Measurements from ENCODE around the gene TSC22D3.
"Not testable (repeated sequence)": the region's sequence is repeated elsewhere in the genome, so short reads cannot be mapped to it uniquely, and the experiment has no call there.

The TSC22D3 gene

DNA sequence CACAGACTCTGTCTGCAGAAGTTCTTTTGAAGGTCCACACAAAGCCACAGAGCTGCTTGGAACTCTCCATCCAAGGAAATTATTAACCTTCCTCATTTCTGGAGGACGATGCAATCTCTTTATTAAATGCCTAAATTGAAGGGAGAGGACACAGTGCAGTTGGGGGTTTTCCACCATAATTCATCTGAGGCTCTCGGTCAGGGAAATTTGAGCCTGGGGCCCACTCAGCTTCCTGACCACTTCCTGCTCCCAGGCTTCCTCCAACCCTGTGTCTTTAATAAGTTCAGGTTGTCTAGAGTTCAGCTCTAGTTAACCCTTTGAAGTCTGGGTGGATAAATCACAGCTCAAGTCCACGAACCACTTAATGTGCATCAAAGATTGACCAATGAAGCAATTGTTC is 88.8 kb downstream of the TSC22D3 start:
- H3K4me3 ChIP-seq (ENCODE audit: low read depth, low read length) = no peak overlapping the region
- no peak for DNase-seq (ENCODE audit: low read depth)
- in situ Hi-C loops (cut with HindIII; ENCODE audit: low sequenced_read_pairs) = no loop called here
- TF ChIP-seq, protein P1, sequence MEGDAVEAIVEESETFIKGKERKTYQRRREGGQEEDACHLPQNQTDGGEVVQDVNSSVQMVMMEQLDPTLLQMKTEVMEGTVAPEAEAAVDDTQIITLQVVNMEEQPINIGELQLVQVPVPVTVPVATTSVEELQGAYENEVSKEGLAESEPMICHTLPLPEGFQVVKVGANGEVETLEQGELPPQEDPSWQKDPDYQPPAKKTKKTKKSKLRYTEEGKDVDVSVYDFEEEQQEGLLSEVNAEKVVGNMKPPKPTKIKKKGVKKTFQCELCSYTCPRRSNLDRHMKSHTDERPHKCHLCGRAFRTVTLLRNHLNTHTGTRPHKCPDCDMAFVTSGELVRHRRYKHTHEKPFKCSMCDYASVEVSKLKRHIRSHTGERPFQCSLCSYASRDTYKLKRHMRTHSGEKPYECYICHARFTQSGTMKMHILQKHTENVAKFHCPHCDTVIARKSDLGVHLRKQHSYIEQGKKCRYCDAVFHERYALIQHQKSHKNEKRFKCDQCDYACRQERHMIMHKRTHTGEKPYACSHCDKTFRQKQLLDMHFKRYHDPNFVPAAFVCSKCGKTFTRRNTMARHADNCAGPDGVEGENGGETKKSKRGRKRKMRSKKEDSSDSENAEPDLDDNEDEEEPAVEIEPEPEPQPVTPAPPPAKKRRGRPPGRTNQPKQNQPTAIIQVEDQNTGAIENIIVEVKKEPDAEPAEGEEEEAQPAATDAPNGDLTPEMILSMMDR (IDR thresholded peaks at IDR 0.05; ENCODE audit: low read depth, low read length, missing control alignments) = no peak

DNA sequence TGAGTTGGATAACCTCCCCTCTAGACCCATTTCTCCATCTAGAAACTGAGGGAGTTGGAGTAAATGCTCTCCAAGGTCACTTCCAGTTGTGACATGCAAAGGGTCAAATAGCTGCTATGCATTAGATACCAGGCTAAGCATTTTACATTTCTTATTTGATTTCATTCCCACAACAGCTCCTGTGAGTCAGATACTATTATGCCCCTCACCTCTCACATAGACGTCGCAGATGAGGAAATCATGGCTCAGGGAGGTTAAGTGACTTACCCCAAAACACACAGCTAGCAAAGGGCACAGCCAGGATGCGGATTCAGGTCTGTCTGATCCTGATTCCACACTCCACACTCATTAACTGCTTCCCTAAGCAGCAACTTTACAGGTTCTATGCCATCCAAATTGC is 89.6 kb downstream of the TSC22D3 start:
- in situ Hi-C loops (cut with HindIII; ENCODE audit: low sequenced_read_pairs) = no loop called here
- H3K4me3 ChIP-seq (ENCODE audit: low read depth, low read length) = no peak overlapping the region
- TF ChIP-seq, protein P1 (IDR thresholded peaks at IDR 0.05; ENCODE audit: low read depth, low read length, missing control alignments) = no peak
- no peak for DNase-seq (ENCODE audit: low read depth)

DNA sequence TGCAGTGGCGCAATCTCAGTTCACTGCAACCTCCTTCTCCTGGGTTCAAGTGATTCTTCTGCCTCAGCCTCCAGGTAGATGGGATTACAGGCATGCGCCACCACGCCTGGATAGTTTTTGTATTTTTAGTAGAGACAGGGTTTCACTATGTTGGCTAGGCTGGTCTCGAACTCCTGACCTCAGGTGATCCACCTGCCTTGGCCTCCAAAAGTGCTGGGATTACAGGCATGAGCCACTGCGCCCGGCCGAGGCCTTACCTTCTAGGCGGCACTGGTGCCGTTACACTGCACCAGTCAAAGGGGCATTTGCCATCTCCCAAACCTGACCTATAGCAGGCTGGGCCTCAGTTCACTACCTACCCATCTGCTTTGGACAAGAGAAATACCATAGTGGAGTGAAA is 90.0 kb downstream of the TSC22D3 start:
- DNase-seq (ENCODE audit: low read depth); in situ Hi-C loops (cut with HindIII; ENCODE audit: low sequenced_read_pairs); H3K4me3 ChIP-seq (ENCODE audit: low read depth, low read length): not testable (repeated sequence)

DNA sequence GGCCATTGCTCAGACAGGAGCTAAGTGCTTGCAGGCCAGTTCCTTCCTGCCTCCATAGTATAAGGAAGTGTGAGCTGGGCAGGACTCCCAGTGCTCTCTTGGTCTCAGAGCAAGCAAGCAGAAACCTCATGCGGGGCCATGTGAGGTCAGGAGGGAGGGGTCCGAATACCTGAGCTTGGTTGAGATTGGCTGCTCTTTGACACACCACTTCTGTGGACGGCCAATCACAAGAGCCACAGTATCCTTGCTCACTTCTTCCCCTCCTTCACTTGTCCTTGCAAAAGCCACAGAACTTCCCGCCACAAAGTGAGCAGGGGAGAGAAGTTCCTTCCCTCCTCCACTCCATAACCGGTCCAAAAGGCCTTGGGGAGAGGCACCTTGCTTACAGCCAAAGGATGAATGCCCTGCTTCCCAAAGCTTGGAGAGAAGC is 90.6 kb downstream of the TSC22D3 start:
- H3K4me3 ChIP-seq (ENCODE audit: low read depth, low read length) = no peak overlapping the region
- TF ChIP-seq, protein P1 (IDR thresholded peaks at IDR 0.05; ENCODE audit: low read depth, low read length, missing control alignments) = no peak
- DNase-seq (ENCODE audit: low read depth) = no peak
- in situ Hi-C loops (cut with HindIII; ENCODE audit: low sequenced_read_pairs) = no loop called here

DNA sequence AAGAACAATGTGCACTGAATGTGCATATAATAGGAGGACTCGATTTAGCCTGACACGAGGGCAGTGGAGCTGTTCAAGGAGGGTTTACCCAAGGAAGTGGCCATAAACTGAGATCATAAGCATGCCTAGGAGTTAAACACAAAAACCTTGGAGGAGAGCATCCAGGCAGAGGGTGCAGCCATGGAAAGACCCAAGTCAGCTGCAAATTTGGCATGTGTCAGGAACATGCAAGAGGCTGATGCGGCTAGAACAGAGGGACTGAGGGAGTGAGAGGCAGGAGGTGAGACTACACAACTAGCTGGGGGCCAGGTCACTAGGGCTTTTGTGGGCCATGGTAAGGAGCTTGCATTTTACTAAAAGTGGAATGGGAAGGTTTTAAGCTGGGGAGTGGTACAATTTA is 91.7 kb downstream of the TSC22D3 start:
- no peak overlapping the region for H3K4me3 ChIP-seq (ENCODE audit: low read depth, low read length)
- TF ChIP-seq, protein P1 (IDR thresholded peaks at IDR 0.05; ENCODE audit: low read depth, low read length, missing control alignments) = no peak
- DNase-seq (ENCODE audit: low read depth) = no peak
- in situ Hi-C loops (cut with HindIII; ENCODE audit: low sequenced_read_pairs) = no loop called here

DNA sequence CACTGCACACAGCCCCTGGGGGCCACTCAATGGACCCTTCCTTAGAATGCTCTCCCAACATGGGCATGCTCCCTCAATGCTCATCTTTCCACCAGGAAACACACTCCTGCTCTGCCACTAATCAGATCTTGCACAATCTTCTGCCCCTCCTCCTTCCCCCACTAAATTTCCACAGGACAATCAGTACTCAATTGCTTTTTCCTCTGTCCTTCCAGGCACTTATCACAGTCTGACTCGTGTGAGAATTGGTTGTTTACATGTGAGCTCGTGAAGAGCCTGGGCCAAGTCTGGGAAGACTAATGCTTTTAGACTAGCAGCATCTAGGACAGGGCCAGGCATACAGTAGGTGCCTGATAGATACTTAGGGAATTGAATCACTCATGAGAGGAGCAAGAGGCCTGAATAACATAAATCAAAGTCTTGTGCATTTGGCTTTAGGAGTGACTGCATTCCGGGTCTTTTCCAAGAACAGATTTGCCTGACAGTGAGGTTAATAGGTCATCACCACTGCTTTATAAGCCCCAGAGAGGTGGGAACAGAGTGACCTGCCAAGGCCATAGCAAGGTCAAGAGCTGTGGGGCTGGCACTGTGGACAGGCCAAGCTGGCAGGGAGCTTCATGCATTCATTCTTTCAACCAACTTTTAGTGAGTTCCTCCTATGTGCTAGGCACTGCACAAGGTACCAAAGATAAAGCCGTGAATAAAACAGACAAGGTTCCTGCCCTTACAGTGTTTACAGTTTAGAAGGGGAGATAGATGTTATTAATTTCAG is 92.3 kb downstream of the TSC22D3 start:
- H3K4me3 ChIP-seq (ENCODE audit: low read depth, low read length) = no peak overlapping the region
- TF ChIP-seq, protein P1 (IDR thresholded peaks at IDR 0.05; ENCODE audit: low read depth, low read length, missing control alignments) = no peak
- in situ Hi-C loops (cut with HindIII; ENCODE audit: low sequenced_read_pairs) = no loop called here
- DNase-seq (ENCODE audit: low read depth) = no peak

DNA sequence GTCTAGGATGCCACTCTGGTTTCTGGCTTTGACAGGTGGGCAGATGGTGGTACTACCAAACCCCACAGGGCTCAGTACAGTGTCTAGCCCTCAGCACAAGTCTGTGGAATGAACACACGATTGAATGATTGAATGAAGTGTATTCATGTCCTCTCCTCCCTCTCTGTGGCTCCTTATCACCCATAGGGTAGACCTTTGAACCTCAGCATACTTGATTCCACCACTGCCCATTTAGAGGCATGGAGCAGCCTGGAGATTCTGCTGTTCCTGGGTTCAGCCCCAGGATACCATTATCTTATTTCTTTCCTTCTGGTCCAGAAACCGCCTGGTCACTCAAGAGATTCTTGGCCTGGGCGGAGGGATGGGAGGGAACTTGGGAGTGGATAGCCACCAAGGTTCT is 93.3 kb downstream of the TSC22D3 start:
- DNase-seq (ENCODE audit: low read depth) = no peak
- no peak overlapping the region for H3K4me3 ChIP-seq (ENCODE audit: low read depth, low read length)
- TF ChIP-seq, protein P1 (IDR thresholded peaks at IDR 0.05; ENCODE audit: low read depth, low read length, missing control alignments) = no peak
- in situ Hi-C loops (cut with HindIII; ENCODE audit: low sequenced_read_pairs) = no loop called here

Data from astrocyte of the cerebellum (primary cell).